NK-92 treated with Interleukin-12 subunit alpha and Interleukin-12 subunit beta, amount 100 ng/mL, for 24 hours (cell line): ENCODE results near the gene SEM1.
"Not testable (repeated sequence)": the region's sequence is repeated elsewhere in the genome, so short reads cannot be mapped to it uniquely, and the experiment has no call there.

Source experiments
- DNase-seq: peaks from one replicate; lab custom pipeline; 2025; lab: John Stamatoyannopoulos, UW

The SEM1 gene

DNA sequence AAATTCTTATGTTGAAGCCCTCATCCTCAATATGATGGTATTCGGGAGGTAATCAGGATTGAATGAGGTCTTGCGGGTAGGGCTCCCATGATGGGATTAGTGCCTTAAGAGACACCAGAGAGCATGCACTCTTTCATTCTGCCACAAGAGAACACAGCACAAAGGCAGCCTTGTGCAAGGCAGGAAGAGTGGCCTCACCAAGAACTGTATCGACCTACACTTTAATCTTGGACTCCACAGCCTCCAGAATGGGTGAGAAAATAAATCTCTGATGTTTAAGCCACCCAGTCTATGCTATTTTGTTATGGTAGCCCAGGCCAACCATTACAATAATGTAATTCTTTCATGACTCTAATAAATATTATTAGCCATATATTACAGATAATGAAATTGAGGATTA lies 8.4 kb downstream of the SEM1 start:
- no peak for DNase-seq

GRCh38 chr7:96700516-96700915 lies 9.1 kb downstream of the SEM1 start:
- DNase-seq: no peak

DNA sequence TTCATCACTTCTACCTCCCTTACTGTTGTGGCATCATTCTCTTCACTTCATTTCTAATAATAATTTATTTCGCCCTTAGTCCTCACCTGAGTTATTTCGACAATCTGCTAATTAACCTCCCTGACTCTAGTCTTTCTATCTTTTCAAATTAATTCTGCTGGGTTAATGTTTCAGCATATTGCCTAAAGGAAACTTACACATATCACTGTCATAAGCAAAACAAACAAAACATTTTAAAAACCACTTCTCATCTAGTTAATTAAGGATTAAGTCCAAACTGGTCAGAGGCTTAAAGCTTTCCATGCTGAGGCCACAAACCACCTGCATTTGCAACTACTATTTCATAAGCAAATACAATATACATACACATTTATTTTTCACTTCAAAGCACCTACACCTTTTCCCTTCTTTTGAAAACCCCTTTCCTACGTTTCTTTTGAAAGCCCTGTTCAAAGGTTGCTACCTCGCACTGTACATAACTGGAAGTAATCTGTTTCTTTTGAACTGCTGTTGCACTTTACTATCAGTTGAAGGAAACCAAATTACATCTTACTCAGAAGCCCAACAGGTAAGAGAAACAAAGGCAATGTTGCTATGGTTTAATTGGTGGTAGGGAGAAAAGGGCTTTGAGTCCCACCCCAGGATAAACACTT lies 10.3 kb downstream of the SEM1 start:
- DNase-seq: no peak

GRCh38 chr7:96698449-96698848 lies 11.2 kb downstream of the SEM1 start:
- not testable (repeated sequence) for DNase-seq

DNA sequence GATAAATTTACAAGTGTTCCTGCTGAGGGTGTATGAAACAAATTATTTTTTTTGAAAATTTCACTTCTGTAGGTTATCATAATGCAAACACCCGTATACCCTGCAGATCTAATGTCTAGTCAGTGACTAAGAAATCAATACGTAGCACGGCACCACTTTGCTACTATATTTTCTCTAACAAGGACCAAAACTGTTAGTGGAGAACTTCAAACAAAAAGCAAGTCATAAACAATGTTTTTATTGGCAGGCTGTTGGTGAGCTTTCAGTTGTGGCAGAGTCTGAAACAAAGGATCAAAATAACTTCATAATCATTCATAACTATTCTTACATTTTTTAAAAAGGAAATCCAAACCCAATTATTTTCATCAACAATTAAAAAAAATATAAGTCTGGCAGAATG lies 11.8 kb downstream of the SEM1 start:
- no peak for DNase-seq

DNA sequence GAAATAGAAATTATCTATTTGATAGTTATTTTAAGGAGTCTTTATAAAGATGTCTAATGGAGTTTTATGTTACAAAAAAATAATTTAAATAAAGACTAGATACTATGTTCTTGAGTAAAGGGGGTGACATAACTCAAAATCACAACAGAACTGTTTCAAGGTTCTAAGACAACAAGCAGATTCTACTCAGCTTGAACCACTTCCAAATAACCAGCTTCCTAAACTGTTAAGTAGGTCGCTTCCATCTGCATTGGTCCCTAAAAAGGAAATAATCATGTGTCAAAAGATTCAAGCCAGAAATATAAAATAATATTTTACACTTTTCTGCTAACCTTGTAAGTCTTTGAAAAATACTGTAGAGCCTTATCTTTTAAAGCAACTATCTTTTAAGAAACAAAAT lies 14.1 kb downstream of the SEM1 start:
- DNase-seq: no peak

DNA sequence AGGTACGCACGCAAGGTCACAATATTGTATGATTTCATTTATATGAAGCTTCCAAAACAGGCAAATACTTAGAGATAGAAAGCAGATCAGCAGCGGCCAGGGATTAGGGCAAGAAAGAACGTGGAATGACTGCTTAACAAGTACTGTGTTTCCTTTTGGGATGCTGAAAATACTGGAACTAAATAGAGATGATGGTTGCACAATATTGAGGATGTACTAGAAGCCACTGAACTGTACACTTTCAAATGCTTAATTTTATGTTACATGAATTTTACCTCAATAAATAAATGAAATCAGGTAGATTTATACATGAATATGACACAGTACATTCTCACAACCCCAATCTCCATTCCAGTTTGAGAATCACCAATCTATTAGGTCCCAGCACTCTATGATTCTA lies 15.6 kb downstream of the SEM1 start:
- no peak for DNase-seq

DNA sequence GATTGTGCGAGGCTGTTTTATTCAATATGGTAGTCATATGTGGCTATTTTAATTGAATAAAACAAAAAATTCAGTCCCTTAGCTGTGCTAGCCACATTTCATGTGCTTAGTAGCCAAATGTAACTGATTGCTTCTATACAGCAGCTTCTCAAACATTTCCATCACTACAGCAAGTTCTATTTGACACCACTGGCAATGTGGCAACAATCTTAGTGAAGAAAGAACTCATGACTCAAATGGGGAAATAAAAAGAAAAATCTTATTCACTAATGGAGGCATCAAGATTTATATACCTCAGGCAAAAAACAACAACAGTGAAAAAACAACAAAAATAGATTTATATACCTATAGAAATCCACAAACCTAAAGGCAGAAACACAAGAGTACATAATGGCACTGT lies 17.9 kb downstream of the SEM1 start:
- no peak for DNase-seq

DNA sequence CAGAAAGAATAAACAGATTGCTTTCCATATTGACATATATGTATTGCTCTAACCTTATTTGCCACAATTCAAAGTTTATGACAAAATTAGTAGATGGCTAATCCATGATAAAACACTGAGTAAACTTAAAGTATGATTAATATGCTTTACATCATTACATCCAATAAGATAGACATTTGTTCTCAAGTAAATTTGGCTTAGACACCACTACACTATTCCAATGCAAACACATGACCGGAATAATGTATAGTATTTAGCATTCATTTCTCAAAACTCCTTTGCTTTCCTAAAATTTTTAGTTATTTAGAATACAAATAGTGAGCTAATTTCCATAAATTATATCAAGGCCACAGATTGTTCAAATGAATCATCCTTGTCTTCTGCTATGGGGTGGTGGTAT lies 20.2 kb downstream of the SEM1 start:
- DNase-seq: no peak

- no peak for DNase-seq
These were observed 23.3 kb downstream of the SEM1 start for GRCh38 chr7:96686305-96686704.

DNA sequence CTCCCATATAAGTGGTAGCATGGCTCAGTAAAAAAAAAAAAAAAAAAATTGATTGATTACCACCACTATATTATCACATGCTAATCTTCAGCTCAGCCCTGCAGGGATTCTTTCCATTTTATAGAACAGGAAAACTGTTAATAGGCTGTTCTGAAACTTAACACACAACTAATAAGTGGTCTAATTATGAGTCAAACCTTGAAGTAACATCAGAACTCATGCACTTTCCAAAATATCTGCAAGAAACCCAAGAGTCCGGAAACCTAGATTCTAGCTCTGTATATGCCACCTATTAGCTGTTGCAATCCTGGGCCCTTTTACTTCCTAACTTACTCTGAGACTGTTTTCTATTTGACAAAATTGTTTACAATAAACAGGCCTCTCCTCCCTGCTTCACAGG lies 23.9 kb downstream of the SEM1 start:
- DNase-seq: no peak

GRCh38 chr7:96685353-96685752 lies 24.3 kb downstream of the SEM1 start:
- DNase-seq: no peak

GRCh38 chr7:96679886-96680285 lies 29.8 kb downstream of the SEM1 start:
- DNase-seq: no peak

GRCh38 chr7:96676919-96677318 lies 32.7 kb downstream of the SEM1 start:
- no peak for DNase-seq

DNA sequence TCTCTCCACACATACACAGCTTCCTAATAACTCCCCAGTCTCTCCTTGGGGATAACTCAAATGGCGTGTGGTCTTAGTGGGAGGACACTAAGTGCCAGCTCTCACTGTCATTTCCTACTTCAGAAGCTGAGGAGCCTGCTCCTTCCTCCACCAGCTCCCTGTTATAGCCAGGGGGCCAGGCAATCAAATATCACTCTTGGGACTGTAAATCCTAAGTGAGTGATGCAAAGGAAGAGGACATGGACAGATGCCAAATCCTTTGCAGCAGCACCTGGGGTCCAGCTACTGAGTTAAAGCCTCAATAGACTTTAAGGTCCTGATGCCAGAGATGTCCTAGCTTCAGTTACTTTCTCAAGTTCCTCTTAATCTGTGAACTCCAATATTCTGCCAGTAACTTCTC lies 34.1 kb downstream of the SEM1 start:
- DNase-seq: no peak

DNA sequence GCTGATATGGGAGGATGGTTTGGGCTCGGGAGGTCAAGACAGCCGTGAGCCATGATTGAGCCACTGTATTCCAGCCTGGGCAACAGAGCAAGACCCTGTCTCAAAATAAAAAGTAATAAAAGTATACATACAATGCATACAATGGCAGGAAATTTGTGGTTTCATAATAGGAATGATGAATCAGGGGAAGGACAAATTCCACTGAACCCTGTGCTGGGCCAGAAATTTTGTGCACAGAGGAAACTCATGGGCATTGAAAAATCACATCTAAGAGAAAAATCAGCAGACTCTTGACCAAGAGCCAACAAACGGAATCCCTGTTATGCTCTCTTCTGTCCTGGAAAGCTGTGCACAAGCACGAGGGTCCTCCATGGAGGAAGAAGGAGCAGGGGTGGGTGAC lies 35.1 kb downstream of the SEM1 start:
- no peak for DNase-seq

- DNase-seq: no peak
These were observed 37.8 kb downstream of the SEM1 start for GRCh38 chr7:96671854-96672253.

- no peak for DNase-seq
These were observed 39.0 kb downstream of the SEM1 start for GRCh38 chr7:96670338-96671289.

- DNase-seq: no peak
These were observed 39.8 kb downstream of the SEM1 start for GRCh38 chr7:96669812-96670211.

DNA sequence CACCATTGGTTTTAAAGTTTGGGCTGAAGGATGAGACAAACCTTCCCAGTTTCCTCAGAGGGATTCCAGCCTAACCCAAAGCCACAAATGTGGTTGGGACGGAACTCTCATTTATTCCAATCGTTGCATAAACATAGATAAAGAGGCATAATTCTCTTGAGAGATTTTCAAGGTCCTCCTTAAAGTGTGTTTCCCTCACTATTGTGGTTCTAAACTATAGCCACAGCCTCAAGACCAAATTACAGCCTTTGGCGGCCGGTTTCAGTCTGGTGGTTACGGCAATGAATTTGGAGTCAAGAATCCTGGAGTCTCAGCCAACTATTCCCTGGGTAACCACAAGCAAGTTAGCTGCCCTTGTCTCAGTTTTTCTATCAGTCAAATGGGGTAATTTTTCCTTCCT lies 42.6 kb downstream of the SEM1 start:
- DNase-seq: no peak

DNA sequence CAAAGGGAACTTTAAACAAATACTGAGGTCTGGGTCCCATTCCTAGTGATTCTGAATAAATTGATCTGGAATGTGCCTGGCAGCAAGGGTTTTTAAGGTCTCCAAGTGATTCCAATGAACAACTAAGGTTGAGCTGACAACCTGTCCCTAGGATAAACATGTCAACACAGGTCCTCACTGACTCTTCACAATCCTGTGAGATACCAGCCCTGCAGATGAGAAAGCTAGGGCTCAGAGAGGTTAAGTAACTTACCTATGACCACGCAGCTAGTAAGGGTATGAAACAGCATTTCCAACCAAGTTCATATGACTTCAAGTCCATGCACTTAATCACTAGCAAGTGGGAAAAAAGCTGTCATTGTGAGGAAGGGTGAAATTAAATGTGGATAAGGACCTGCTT lies 44.0 kb downstream of the SEM1 start:
- DNase-seq: no peak

- no peak for DNase-seq
These were observed 44.9 kb downstream of the SEM1 start for GRCh38 chr7:96664793-96665192.

- no peak for DNase-seq
These were observed 45.7 kb downstream of the SEM1 start for GRCh38 chr7:96663871-96664445.
